ENCODE measurements around the gene MYO18A.

Gene MYO18A

DNA sequence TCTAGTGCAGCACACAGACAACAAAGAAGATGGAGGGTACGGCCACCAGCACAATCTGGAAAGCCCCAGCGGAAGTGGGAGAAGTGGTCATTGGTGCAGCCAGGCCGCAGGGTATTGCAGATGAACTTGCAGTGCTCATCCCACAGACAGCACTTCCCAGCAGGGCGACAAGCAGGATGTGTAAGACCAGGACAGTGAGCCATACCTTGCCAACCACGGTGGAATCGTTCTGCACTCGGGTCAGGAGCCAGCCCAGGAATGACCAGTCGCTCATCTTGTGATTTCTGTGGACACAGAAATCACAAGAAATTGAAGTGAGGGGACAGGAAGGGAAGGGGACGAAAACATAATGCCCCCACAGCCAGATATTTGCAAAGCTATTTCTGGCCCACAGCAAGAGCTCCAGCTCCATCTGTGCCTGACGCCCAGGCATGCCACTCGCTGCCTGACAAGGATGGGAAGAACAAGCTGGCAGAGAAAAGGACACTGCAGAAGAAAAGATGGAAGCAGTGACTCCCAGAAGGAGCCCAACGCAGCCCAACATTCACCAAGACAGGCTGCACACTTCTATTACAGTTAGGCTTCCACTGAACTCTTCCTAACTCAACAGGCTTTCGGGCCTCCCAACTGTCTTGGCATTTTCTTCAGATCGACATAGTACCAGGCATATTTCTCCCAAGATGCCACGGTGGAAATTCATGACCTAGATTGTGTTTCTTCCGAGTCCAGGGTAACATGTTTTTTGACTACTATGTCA, 17.5 kb upstream of the MYO18A start:
- TF ChIP-seq TAF1 (IDR thresholded peaks at IDR 0.05; ENCODE audit: borderline replicate concordance, insufficient read depth, low read length), result no peak

DNA sequence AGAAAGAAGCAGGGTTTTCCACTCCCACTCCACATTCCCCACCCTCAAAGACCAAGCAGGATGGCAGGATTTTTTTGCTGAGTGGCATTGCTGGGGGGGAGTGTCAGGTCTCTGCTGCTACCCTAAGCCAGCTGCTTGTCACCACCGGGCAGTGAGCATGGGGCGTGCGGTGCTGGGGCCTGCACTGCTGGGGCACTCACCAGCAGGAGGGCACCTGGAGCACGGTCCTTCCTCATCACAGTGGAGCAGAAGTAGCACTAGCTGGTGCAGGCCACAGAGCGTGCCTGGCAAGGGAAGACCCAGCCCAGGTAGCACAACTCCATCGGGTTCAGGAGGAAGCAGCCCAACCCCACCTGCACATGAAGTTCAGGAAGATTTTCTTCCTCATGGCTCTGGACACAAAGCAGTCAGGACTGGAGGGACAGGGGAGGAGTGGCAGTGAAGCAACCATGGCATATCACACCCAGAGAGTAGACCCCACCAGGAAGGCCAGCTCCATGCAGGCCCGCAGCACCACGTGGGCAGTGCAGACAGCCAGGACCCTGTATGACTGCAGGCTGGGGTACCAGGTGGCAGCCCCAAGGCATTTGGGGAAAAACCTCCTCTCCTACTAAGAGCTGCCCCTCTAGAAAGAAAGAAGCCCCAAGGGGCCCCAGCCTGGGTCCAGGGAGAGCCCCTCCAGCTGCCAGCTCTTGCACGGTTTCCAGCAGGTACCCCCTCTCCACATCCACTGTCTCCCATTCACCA, 16.7 kb upstream of the MYO18A start:
- TF ChIP-seq POLR2AphosphoS5 (IDR thresholded peaks at IDR 0.05; ENCODE audit: low read depth, low read length), result no peak
- TF ChIP-seq FOXP2 (optimal IDR thresholded peaks at IDR 0.05; ENCODE audit: borderline replicate concordance, extremely low read depth, extremely low read length, insufficient read depth), result no peak
- TF ChIP-seq, protein P1, sequence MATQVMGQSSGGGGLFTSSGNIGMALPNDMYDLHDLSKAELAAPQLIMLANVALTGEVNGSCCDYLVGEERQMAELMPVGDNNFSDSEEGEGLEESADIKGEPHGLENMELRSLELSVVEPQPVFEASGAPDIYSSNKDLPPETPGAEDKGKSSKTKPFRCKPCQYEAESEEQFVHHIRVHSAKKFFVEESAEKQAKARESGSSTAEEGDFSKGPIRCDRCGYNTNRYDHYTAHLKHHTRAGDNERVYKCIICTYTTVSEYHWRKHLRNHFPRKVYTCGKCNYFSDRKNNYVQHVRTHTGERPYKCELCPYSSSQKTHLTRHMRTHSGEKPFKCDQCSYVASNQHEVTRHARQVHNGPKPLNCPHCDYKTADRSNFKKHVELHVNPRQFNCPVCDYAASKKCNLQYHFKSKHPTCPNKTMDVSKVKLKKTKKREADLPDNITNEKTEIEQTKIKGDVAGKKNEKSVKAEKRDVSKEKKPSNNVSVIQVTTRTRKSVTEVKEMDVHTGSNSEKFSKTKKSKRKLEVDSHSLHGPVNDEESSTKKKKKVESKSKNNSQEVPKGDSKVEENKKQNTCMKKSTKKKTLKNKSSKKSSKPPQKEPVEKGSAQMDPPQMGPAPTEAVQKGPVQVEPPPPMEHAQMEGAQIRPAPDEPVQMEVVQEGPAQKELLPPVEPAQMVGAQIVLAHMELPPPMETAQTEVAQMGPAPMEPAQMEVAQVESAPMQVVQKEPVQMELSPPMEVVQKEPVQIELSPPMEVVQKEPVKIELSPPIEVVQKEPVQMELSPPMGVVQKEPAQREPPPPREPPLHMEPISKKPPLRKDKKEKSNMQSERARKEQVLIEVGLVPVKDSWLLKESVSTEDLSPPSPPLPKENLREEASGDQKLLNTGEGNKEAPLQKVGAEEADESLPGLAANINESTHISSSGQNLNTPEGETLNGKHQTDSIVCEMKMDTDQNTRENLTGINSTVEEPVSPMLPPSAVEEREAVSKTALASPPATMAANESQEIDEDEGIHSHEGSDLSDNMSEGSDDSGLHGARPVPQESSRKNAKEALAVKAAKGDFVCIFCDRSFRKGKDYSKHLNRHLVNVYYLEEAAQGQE (IDR thresholded peaks at IDR 0.05; ENCODE audit: insufficient read depth in 1 of 2, low read depth in 2 of 2, low read length in 2 of 2), result no peak
- TF ChIP-seq SIN3A (IDR thresholded peaks at IDR 0.05; ENCODE audit: borderline replicate concordance, insufficient read depth, low read length), result no peak
- no peak for TF ChIP-seq TAF1 (IDR thresholded peaks at IDR 0.05; ENCODE audit: borderline replicate concordance, insufficient read depth, low read length)

DNA sequence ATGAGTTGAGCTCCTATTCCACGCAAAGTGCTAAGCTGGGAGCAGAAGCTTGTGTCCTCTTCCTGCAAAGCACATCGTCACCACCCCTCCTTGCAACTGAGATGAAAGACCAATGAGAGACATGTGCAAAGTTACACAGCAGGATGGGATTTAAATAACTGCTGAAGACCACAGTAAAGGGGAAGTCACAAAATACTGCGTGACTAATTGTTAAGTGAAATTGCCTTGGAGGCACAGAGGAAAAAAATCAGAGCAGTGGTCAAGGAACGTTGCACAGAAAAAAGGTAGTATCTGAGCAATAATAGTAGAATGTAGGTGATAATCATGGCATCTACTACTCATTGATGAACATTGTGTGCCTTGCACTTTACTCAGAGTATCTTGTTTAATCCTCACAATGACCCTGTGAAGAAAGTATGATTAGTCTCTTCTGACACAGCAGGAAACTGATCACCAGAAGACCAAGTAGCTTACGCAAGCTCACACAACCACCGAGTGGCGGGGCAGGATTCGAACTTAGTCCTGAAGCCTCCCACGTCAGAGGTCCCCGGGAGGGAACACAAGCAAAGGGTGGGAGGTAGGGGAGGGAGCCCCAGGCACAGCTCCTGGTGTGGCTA, 15.4 kb upstream of the MYO18A start:
- TF ChIP-seq POLR2AphosphoS5 (IDR thresholded peaks at IDR 0.05; ENCODE audit: low read depth, low read length) (no peak), SIN3A (IDR thresholded peaks at IDR 0.05; ENCODE audit: borderline replicate concordance, insufficient read depth, low read length) (no peak), FOXP2 (optimal IDR thresholded peaks at IDR 0.05; ENCODE audit: borderline replicate concordance, extremely low read depth, extremely low read length, insufficient read depth) (no peak), TAF1 (IDR thresholded peaks at IDR 0.05; ENCODE audit: borderline replicate concordance, insufficient read depth, low read length) (no peak)
- TF ChIP-seq, protein P1 (IDR thresholded peaks at IDR 0.05; ENCODE audit: insufficient read depth in 1 of 2, low read depth in 2 of 2, low read length in 2 of 2), result no peak

DNA sequence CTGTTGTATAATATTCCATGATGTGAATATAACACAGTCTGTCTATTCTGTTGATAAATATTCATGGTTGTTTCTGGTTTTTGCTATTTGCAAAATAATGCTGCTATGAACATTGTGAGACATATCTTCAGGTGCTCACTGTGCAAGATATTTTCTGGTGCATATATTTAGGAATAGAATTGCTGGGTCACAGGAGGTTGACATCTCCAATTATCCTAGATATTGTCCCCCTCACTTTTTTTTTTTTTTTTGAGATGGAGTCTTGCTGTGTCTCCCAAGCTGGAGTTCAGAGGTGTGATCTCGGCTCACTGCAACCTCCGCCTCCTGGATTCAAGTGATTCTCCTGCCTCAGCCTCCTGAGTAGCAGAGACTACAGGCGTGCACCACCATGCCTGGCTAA, 14.5 kb upstream of the MYO18A start:
- no peak for TF ChIP-seq TAF1 (IDR thresholded peaks at IDR 0.05; ENCODE audit: borderline replicate concordance, insufficient read depth, low read length)
- no peak for TF ChIP-seq FOXP2 (optimal IDR thresholded peaks at IDR 0.05; ENCODE audit: borderline replicate concordance, extremely low read depth, extremely low read length, insufficient read depth)
- no peak for TF ChIP-seq SIN3A (IDR thresholded peaks at IDR 0.05; ENCODE audit: borderline replicate concordance, insufficient read depth, low read length)
- TF ChIP-seq POLR2AphosphoS5 (IDR thresholded peaks at IDR 0.05; ENCODE audit: low read depth, low read length), result no peak
- TF ChIP-seq, protein P1 (IDR thresholded peaks at IDR 0.05; ENCODE audit: insufficient read depth in 1 of 2, low read depth in 2 of 2, low read length in 2 of 2), result no peak

DNA sequence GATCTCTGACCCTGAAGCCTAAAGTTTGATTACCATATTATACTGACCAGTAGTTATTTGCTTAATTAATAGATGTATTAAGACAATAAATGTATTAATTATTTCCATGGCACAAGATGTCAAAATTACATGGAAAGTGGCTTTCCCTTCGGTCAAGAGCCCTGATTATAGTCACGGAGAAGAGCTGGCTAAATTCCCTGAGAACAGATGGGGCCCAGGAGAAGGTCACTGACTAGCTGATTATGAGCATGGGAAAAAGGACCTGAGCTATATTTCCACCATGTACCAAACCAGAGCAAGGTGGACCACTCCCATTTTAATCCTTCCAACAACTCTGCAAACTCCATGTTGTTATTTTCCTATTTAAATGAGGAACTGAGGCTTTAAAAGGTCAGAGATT, 12.9 kb upstream of the MYO18A start:
- TF ChIP-seq TAF1 (IDR thresholded peaks at IDR 0.05; ENCODE audit: borderline replicate concordance, insufficient read depth, low read length) (no peak), POLR2AphosphoS5 (IDR thresholded peaks at IDR 0.05; ENCODE audit: low read depth, low read length) (no peak), FOXP2 (optimal IDR thresholded peaks at IDR 0.05; ENCODE audit: borderline replicate concordance, extremely low read depth, extremely low read length, insufficient read depth) (no peak), SIN3A (IDR thresholded peaks at IDR 0.05; ENCODE audit: borderline replicate concordance, insufficient read depth, low read length) (no peak)
- TF ChIP-seq, protein P1 (IDR thresholded peaks at IDR 0.05; ENCODE audit: insufficient read depth in 1 of 2, low read depth in 2 of 2, low read length in 2 of 2), result no peak
